Measurements from ENCODE around the gene ENPP6.

The ENPP6 gene

DNA sequence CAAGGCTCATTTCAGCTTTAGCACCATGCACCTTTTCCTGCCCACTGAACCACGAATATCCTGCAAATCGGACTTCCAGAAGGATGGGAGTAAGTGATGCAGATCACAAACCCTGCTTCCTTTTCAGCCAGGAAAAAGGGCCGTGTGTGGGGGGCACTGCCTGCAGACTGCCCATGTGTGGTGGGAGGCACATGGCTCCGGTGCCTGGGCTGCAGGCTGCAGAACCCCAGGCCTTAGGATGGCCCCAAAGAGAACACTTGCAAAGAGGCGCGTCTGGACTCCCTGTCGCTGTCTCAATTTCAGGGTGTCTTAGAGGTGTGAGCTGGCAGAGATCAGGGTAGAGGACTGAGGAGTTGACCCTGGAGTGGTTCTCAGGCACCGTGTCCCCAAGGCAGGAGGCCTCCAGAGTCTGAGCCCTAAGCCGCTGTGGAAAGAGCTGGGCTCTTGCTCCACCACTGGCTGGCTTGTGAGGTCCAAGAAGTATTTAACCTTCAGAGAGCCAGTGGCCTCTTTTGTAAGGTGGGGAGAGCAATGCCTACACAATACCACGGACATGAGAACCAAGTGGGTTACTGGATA is 97.0 kb downstream of the ENPP6 start:
- H3K4me3 ChIP-seq (ENCODE audit: low read length), result no peak overlapping the region
- no peak for TF ChIP-seq CTCF (conservative IDR thresholded peaks at IDR 0.05; ENCODE audit: low read length)
- no peak for DNase-seq (ENCODE audit: low read depth)

- no peak for DNase-seq (ENCODE audit: low read depth)
- no peak for TF ChIP-seq CTCF (conservative IDR thresholded peaks at IDR 0.05; ENCODE audit: low read length)
- H3K4me3 ChIP-seq (ENCODE audit: low read length), result no peak overlapping the region
Measured at GRCh38 chr4:184117662-184118199, 99.9 kb downstream of the ENPP6 start.

DNA sequence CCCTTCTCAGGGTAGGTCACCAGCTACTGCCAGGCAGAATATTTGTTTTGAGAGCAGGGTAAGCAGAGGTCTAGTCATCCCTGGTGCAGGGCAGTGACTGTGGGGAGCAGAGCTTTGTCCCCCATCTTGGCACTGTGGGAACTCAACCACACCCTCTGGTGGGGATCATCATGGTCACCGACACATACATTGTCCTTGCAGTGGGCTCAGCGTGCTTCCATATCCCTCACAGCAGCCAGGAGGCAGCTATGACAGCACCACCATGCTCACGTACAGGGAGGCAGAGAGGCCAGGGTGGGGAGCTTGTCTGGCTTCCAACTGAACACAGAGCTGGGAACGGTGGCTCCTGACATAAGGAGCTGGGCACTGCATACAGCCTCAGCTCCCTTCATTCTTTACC is 102.3 kb downstream of the ENPP6 start:
- no peak for DNase-seq (ENCODE audit: low read depth)
- TF ChIP-seq CTCF (conservative IDR thresholded peaks at IDR 0.05; ENCODE audit: low read length), result no peak
- no peak overlapping the region for H3K4me3 ChIP-seq (ENCODE audit: low read length)

- no peak for DNase-seq (ENCODE audit: low read depth)
- no peak overlapping the region for H3K4me3 ChIP-seq (ENCODE audit: low read length)
- TF ChIP-seq CTCF (conservative IDR thresholded peaks at IDR 0.05; ENCODE audit: low read length), result no peak
Measured at GRCh38 chr4:184114431-184114830, 103.2 kb downstream of the ENPP6 start.

DNA sequence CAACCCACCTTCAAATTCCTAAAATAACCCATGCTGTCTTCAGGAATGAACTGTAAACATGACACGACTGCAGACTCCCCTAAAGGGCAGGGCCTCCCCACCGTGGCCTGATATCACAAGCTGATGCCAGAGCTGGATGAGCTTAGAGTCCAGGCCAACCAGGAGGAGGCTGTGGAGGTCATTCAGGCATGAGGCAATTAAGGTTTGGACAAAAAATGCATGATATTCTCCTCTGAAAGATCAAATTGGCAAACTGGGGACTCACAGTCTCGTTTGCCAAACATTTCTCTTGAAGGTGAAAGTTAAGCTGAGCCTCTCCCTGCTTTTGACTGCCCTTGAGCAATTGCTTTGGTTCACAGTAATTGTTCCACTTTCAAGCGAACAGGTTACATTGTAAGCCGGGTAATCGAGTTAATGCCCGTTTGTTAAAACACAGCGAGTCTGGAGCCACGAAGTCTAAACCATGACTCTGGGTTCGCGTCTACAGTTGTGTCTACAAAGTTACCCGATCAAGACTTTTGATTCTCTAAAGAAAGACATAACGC is 105.6 kb downstream of the ENPP6 start:
- no peak overlapping the region for H3K4me3 ChIP-seq (ENCODE audit: low read length)
- no peak for TF ChIP-seq CTCF (conservative IDR thresholded peaks at IDR 0.05; ENCODE audit: low read length)

DNA sequence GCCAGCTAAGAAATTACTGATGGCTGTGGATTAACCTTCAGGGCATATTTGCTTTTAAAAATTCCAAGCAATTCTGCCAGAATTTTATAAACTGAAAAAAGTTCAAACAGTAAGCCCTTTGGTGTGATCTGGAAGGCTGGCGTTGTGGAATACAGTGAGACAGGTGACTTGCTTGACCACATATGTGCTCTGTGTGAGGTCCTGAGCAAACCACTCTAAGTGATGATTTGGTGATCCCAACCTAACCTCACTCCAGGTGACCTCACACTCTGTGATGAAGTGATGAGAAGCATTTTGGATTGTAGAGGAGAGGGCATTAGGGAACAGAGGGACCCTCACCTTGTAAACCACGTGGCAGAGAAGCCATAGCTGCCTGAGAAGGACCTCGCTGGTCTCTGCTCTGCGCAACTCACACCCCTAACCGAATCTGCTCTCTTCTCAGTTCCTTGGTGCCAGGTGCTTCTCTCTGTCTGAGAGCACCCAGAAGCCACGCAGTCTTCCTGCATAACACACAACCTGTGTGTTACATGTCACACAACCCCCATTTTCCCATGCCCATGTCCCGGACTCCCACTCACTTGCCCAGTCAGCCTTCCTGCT is 106.3 kb downstream of the ENPP6 start:
- no peak for TF ChIP-seq CTCF (conservative IDR thresholded peaks at IDR 0.05; ENCODE audit: low read length)
- no peak for DNase-seq (ENCODE audit: low read depth)
- H3K4me3 ChIP-seq (ENCODE audit: low read length), result no peak overlapping the region

More for the DNA sequence above, 105.6 kb downstream of the ENPP6 start:
- no peak for DNase-seq (ENCODE audit: low read depth)
